SK-N-SH treated with all-trans-retinoic acid at 6 μM for 48 hours (cell line): ENCODE data around the gene ZNF577.
A peak's percentile ranks its signal among the peaks of the same experiment; 100 is the strongest.

Experiments used
- ATAC-seq: fragments of 200-7000 bp; cut with Tn5 transposase; 3 replicates; pipeline ENCODE4 v1.9.1; 2020; ENCODE audit warnings: mild to moderate bottlenecking, moderate library complexity
- BACH2 ChIP-seq: fragments of 250-450 bp; sonication (Bioruptor Pico); IDR thresholded peaks from 2 replicates; pipeline ENCODE4 v1.9.0; 2021; ENCODE audit warnings: mild to moderate bottlenecking, borderline replicate concordance
- CSDC2 ChIP-seq: fragments of 250-450 bp; sonication (Bioruptor Pico); IDR thresholded peaks from 2 replicates; pipeline ENCODE4 v1.5.0; 2020; ENCODE audit warnings: mild to moderate bottlenecking, moderate library complexity
- ESRRG ChIP-seq: fragments of 250-450 bp; sonication (Bioruptor Pico); IDR thresholded peaks from 2 replicates; pipeline ENCODE4 v1.6.1; 2021; ENCODE audit warnings: mild to moderate bottlenecking
- GLIS3 ChIP-seq: fragments of 250-450 bp; sonication (Bioruptor Pico); IDR thresholded peaks from 2 replicates; pipeline ENCODE4 v1.5.0; 2020; ENCODE audit warnings: mild to moderate bottlenecking, moderate library complexity
- ISL1 ChIP-seq: fragments of 250-450 bp; sonication (Bioruptor Pico); IDR thresholded peaks from 2 replicates; pipeline ENCODE4 v2.1.2; 2022; ENCODE audit warnings: mild to moderate bottlenecking, moderate library complexity
- OSR1 ChIP-seq: fragments of 250-450 bp; sonication (Bioruptor Pico); IDR thresholded peaks from 2 replicates; pipeline ENCODE4 v1.8.0; 2022; ENCODE audit warnings: moderate library complexity, mild to moderate bottlenecking, inconsistent platforms
- PPARA ChIP-seq: fragments of 250-450 bp; sonication (Bioruptor Pico); IDR thresholded peaks from 2 replicates; pipeline ENCODE4 v1.5.0; 2020; ENCODE audit warnings: mild to moderate bottlenecking, borderline replicate concordance
- RARB ChIP-seq: fragments of 250-450 bp; sonication (Bioruptor Pico); IDR thresholded peaks from 2 replicates; pipeline ENCODE4 v1.8.0; 2021; ENCODE audit warnings: mild to moderate bottlenecking, moderate library complexity
- SNAI2 ChIP-seq: fragments of 250-450 bp; sonication (Bioruptor Pico); IDR thresholded peaks from 2 replicates; pipeline ENCODE4 v1.5.0; 2020; ENCODE audit warnings: mild to moderate bottlenecking, moderate library complexity
- TCF4 ChIP-seq: fragments of 250-450 bp; sonication (Bioruptor Pico); IDR thresholded peaks from 2 replicates; pipeline ENCODE4 v1.8.0; 2021; ENCODE audit warnings: mild to moderate bottlenecking, moderate library complexity, borderline replicate concordance
- TOX ChIP-seq: fragments of 250-450 bp; sonication (Bioruptor Pico); IDR thresholded peaks from 2 replicates; pipeline ENCODE4 v1.8.0; 2021; ENCODE audit warnings: mild to moderate bottlenecking, moderate library complexity, borderline replicate concordance
- ZC3H10 ChIP-seq: fragments of 250-450 bp; sonication (Bioruptor Pico); IDR thresholded peaks from 2 replicates; pipeline ENCODE4 v1.5.1; 2021; ENCODE audit warnings: mild to moderate bottlenecking, moderate library complexity
- ZFP3 ChIP-seq: fragments of 250-450 bp; sonication (Bioruptor Pico); IDR thresholded peaks from 2 replicates; pipeline ENCODE4 v1.5.0; 2020; ENCODE audit warnings: mild to moderate bottlenecking, moderate library complexity
- ZFP30 ChIP-seq: fragments of 450-650 bp; formaldehyde crosslinking; IDR thresholded peaks from 2 replicates; pipeline ENCODE4 v1.5.0; 2022; ENCODE audit warnings: mild to moderate bottlenecking, moderate library complexity
- ZNF565 ChIP-seq: fragments of 450-650 bp; formaldehyde crosslinking; conservative IDR thresholded peaks from 2 replicates; pipeline ENCODE4 v1.5.0; 2020; ENCODE audit warnings: low read depth, mild to moderate bottlenecking, moderate library complexity
- ZNF70 ChIP-seq: fragments of 450-650 bp; formaldehyde crosslinking; IDR thresholded peaks from 2 replicates; pipeline ENCODE4 v1.5.0; 2020; ENCODE audit warnings: mild to moderate bottlenecking, moderate library complexity
- ZNF8 ChIP-seq: fragments of 450-650 bp; formaldehyde crosslinking; IDR thresholded peaks from 2 replicates; pipeline ENCODE4 v1.5.0; 2020; ENCODE audit warnings: mild to moderate bottlenecking, moderate library complexity
- TF ChIP-seq, protein P1 (sequence below): fragments of 250-450 bp; sonication (Bioruptor Pico); IDR thresholded peaks from 2 replicates; pipeline ENCODE4 v1.5.1; 2021; ENCODE audit warnings: mild to moderate bottlenecking, moderate library complexity
- TF ChIP-seq, protein P2 (sequence below): fragments of 250-450 bp; sonication (Bioruptor Pico); IDR thresholded peaks from 2 replicates; pipeline ENCODE4 v1.5.1; 2020; ENCODE audit warnings: low read depth, mild to moderate bottlenecking, moderate library complexity
- TF ChIP-seq, protein P3 (sequence below): fragments of 250-450 bp; sonication (Bioruptor Pico); IDR thresholded peaks from 2 replicates; pipeline ENCODE4 v1.8.0; 2020; ENCODE audit warnings: mild to moderate bottlenecking, moderate library complexity, borderline replicate concordance
- TF ChIP-seq, protein P4 (sequence below): fragments of 250-450 bp; sonication (Bioruptor Pico); IDR thresholded peaks from 2 replicates; pipeline ENCODE4 v1.5.0; 2020; ENCODE audit warnings: mild to moderate bottlenecking, moderate library complexity
- TF ChIP-seq, protein P5 (sequence below): fragments of 250-450 bp; sonication (Bioruptor Pico); IDR thresholded peaks from 2 replicates; pipeline ENCODE4 v1.8.0; 2021; ENCODE audit warnings: low read depth, mild to moderate bottlenecking, moderate library complexity, borderline replicate concordance

Gene ZNF577

DNA sequence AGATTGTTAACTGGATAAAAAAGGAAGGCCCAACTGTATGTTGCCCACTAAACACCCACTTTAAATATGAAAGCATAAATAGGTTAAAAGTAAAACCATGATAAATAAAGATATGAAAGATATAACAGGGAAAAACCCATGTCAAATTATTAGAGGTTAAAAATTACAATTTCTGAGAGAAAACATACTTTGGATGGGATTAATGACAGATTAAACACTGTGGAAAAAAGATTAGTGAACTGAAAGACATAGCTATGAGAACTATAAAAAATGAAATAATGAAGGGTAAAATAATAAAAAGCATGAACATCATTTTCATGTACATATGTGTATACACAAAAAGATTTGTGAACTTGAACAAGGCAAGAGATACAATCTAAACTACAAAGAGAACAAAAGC lies 2.2 kb upstream of the ZNF577 start:
- ATAC-seq = no peak
- TF ChIP-seq ZFP30 (CRISPR knock-in tag) = peak; percentile 86
- no peak for TF ChIP-seq ESRRG (CRISPR knock-in tag)

DNA sequence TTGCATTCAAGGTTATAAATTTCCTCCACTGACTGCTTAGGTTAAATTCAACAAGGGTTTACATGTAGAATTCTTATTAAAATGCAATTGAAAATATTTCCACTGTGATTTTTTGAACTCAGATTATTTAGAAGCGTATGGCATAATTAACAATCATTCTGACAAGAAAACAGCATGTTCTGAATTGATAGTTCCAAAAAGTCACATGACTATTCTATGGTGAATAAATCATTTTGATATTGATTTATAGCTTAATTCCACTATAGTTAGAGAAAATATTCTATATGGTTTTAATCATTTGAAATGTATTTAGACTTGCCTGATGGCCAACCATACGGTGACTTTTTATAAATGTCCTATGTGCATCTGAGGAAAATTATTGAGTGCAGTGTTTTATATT lies 3.0 kb downstream of the ZNF577 start:
- TF ChIP-seq, protein P1, sequence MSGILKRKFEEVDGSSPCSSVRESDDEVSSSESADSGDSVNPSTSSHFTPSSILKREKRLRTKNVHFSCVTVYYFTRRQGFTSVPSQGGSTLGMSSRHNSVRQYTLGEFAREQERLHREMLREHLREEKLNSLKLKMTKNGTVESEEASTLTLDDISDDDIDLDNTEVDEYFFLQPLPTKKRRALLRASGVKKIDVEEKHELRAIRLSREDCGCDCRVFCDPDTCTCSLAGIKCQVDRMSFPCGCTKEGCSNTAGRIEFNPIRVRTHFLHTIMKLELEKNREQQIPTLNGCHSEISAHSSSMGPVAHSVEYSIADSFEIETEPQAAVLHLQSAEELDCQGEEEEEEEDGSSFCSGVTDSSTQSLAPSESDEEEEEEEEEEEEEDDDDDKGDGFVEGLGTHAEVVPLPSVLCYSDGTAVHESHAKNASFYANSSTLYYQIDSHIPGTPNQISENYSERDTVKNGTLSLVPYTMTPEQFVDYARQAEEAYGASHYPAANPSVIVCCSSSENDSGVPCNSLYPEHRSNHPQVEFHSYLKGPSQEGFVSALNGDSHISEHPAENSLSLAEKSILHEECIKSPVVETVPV (CRISPR knock-in tag) = no peak
- TF ChIP-seq, protein P2, sequence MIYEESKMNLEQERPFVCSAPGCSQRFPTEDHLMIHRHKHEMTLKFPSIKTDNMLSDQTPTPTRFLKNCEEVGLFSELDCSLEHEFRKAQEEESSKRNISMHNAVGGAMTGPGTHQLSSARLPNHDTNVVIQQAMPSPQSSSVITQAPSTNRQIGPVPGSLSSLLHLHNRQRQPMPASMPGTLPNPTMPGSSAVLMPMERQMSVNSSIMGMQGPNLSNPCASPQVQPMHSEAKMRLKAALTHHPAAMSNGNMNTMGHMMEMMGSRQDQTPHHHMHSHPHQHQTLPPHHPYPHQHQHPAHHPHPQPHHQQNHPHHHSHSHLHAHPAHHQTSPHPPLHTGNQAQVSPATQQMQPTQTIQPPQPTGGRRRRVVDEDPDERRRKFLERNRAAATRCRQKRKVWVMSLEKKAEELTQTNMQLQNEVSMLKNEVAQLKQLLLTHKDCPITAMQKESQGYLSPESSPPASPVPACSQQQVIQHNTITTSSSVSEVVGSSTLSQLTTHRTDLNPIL (CRISPR knock-in tag) = no peak
- no peak for TF ChIP-seq ZNF8 (CRISPR knock-in tag)
- TF ChIP-seq SNAI2 = no peak
- no peak for TF ChIP-seq TOX (CRISPR knock-in tag)
- no peak for TF ChIP-seq ZFP3 (CRISPR knock-in tag)
- no peak for TF ChIP-seq OSR1 (CRISPR knock-in tag)
- TF ChIP-seq, protein P3, sequence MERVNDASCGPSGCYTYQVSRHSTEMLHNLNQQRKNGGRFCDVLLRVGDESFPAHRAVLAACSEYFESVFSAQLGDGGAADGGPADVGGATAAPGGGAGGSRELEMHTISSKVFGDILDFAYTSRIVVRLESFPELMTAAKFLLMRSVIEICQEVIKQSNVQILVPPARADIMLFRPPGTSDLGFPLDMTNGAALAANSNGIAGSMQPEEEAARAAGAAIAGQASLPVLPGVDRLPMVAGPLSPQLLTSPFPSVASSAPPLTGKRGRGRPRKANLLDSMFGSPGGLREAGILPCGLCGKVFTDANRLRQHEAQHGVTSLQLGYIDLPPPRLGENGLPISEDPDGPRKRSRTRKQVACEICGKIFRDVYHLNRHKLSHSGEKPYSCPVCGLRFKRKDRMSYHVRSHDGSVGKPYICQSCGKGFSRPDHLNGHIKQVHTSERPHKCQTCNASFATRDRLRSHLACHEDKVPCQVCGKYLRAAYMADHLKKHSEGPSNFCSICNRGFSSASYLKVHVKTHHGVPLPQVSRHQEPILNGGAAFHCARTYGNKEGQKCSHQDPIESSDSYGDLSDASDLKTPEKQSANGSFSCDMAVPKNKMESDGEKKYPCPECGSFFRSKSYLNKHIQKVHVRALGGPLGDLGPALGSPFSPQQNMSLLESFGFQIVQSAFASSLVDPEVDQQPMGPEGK = no peak
- no peak for TF ChIP-seq ISL1 (CRISPR knock-in tag)
- no peak for TF ChIP-seq GLIS3 (CRISPR knock-in tag)
- TF ChIP-seq, protein P4, sequence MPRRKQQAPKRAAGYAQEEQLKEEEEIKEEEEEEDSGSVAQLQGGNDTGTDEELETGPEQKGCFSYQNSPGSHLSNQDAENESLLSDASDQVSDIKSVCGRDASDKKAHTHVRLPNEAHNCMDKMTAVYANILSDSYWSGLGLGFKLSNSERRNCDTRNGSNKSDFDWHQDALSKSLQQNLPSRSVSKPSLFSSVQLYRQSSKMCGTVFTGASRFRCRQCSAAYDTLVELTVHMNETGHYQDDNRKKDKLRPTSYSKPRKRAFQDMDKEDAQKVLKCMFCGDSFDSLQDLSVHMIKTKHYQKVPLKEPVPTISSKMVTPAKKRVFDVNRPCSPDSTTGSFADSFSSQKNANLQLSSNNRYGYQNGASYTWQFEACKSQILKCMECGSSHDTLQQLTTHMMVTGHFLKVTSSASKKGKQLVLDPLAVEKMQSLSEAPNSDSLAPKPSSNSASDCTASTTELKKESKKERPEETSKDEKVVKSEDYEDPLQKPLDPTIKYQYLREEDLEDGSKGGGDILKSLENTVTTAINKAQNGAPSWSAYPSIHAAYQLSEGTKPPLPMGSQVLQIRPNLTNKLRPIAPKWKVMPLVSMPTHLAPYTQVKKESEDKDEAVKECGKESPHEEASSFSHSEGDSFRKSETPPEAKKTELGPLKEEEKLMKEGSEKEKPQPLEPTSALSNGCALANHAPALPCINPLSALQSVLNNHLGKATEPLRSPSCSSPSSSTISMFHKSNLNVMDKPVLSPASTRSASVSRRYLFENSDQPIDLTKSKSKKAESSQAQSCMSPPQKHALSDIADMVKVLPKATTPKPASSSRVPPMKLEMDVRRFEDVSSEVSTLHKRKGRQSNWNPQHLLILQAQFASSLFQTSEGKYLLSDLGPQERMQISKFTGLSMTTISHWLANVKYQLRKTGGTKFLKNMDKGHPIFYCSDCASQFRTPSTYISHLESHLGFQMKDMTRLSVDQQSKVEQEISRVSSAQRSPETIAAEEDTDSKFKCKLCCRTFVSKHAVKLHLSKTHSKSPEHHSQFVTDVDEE = no peak
- no peak for TF ChIP-seq ZNF565 (CRISPR knock-in tag)
- no peak for TF ChIP-seq CSDC2
- TF ChIP-seq, protein P5, sequence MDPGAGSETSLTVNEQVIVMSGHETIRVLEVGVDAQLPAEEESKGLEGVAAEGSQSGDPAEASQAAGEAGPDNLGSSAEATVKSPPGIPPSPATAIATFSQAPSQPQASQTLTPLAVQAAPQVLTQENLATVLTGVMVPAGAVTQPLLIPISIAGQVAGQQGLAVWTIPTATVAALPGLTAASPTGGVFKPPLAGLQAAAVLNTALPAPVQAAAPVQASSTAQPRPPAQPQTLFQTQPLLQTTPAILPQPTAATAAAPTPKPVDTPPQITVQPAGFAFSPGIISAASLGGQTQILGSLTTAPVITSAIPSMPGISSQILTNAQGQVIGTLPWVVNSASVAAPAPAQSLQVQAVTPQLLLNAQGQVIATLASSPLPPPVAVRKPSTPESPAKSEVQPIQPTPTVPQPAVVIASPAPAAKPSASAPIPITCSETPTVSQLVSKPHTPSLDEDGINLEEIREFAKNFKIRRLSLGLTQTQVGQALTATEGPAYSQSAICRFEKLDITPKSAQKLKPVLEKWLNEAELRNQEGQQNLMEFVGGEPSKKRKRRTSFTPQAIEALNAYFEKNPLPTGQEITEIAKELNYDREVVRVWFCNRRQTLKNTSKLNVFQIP (CRISPR knock-in tag) = no peak
- TF ChIP-seq BACH2 = no peak
- TF ChIP-seq TCF4 = no peak
- TF ChIP-seq PPARA (CRISPR knock-in tag) = no peak
- TF ChIP-seq ESRRG (CRISPR knock-in tag) = no peak
- no peak for TF ChIP-seq RARB
- TF ChIP-seq, all 23 proteins: peak for 0
- no peak for ATAC-seq

DNA sequence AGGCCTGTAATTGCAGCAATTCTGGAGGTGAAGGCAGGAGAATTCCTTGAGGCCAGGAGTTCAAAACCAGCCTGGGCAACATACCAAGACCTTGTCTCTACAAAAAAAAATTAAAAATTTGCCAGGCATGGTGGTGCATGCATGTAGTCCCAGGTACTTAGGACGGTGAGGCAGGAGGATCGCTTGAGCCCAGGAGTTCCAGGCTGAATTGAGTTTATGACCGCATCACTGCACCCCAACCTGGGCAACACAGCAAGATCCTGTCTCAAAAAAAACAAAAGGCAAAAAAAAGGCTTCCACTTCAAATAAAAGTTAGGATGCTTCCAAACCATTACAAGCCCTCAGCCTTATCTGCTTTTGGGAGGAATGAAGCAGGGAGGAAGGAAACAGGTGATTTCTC lies 5.2 kb downstream of the ZNF577 start:
- TF ChIP-seq OSR1 (CRISPR knock-in tag) = no peak
- TF ChIP-seq, protein P5 (CRISPR knock-in tag) = no peak
- TF ChIP-seq ZFP3 (CRISPR knock-in tag) = no peak
- no peak for TF ChIP-seq CSDC2
- TF ChIP-seq ISL1 (CRISPR knock-in tag) = no peak
- TF ChIP-seq ESRRG (CRISPR knock-in tag) = no peak
- TF ChIP-seq, protein P1 (CRISPR knock-in tag) = no peak
- no peak for TF ChIP-seq ZNF70 (CRISPR knock-in tag)
- TF ChIP-seq ZC3H10 = no peak
- no peak for TF ChIP-seq SNAI2
- ATAC-seq = no peak
